ENCODE measurements around the gene CHD1. TPM values are rescaled to one million over a fixed set of nuclear protein-coding genes. Genes with fewer than 3 reads are reported as not detected.

The CHD1 gene
- total and polyA plus RNA-seq, 7 donors = 9.5 to 30.4 (median 13.6) TPM

- DNase-seq = no peak
- no peaks in the 10 kb centered on the region for H3K9me3 ChIP-seq
- no peak for ATAC-seq
- H3K4me3 ChIP-seq = no peak overlapping the region
- no peak for TF ChIP-seq CTCF (IDR thresholded peaks at IDR 0.05)
- H3K4me1 ChIP-seq = peaks cover 4% of the 10 kb centered on the region
- 91 to 93% (median 93%) methylated on average over 2 of the region's 2 CpGs for WGBS, 3 donors
- no peaks in the 10 kb centered on the region for H3K27me3 ChIP-seq (ENCODE audit: insufficient read depth in 3 of 3, low read length in 2 of 3)
- intact Hi-C loops (cut with DNase I) = no loop called here
- no peaks in the 10 kb centered on the region for H3K36me3 ChIP-seq (ENCODE audit: insufficient read depth in 1 of 2, low read depth in 1 of 2)
- H3K27ac ChIP-seq = no peak overlapping the region
Measured at GRCh38 chr5:98975223-98975622, 46.4 kb upstream of the CHD1 start.

DNA sequence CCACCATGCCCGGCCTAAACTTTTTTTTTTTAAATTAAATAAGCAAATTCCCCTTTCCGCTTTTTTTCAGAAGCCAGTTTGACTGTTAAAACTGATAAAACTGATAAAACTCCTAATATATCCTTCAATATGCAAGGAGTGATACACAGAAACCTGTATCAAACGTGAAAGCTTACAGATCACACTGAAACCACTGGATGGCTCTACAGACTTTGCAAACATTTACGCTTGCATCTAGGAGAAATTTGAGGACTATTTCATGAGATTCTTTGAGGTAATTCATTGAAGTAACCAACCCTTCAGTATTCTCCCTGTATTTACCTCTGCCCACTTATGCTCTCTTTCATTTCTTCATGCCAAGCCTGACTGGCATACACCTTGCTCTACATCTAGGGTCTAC is 40.6 kb upstream of the CHD1 start:
- H3K9me3 ChIP-seq = peaks cover 11% of the 10 kb centered on the region
- H3K36me3 ChIP-seq (ENCODE audit: insufficient read depth in 1 of 2, low read depth in 1 of 2) = no peaks in the 10 kb centered on the region
- H3K4me3 ChIP-seq = no peak overlapping the region
- ATAC-seq (no peak), DNase-seq (no peak)
- no peaks in the 10 kb centered on the region for H3K27me3 ChIP-seq (ENCODE audit: insufficient read depth in 3 of 3, low read length in 2 of 3)
- intact Hi-C loops (cut with DNase I) = no loop called here
- H3K27ac ChIP-seq = no peak overlapping the region
- peaks cover 4% of the 10 kb centered on the region for H3K4me1 ChIP-seq
- 91 to 96% (median 93%) methylated on average over 4 of the region's 4 CpGs for WGBS, 3 donors
- no peak for TF ChIP-seq CTCF (IDR thresholded peaks at IDR 0.05)

DNA sequence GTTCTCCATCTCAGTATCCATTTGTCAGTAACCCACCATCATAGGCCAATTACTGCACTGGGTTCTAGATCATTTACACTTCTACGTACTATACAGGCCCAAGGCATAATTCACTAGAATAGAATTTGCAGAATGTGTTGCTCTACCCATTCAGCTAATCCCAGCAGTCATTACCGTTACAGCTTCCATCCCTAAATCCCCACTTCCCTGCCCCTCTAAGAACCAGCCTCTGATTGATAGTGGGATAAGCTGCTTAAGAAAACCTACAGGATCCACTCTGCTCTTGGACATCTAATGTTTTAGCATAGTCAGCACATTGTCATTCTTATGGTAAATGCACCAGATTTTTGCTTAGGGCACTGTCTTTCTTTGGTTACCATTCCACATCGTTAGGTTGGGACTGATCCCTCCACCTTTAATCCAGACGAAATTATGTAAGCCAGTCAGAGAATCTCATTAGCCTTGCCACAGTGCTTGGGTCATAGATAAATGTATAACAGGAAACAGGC is 39.3 kb upstream of the CHD1 start:
- no peak for ATAC-seq
- intact Hi-C loops (cut with DNase I) = no loop called here
- H3K27me3 ChIP-seq (ENCODE audit: insufficient read depth in 3 of 3, low read length in 2 of 3) = no peaks in the 10 kb centered on the region
- H3K4me1 ChIP-seq = no peaks in the 10 kb centered on the region
- H3K36me3 ChIP-seq (ENCODE audit: insufficient read depth in 1 of 2, low read depth in 1 of 2) = no peaks in the 10 kb centered on the region
- 79 to 84% (median 84%) methylated on average over 4 of the region's 4 CpGs for WGBS, 3 donors
- TF ChIP-seq CTCF (IDR thresholded peaks at IDR 0.05) = no peak
- no peak overlapping the region for H3K27ac ChIP-seq
- H3K9me3 ChIP-seq = peaks cover 11% of the 10 kb centered on the region
- no peak for DNase-seq
- H3K4me3 ChIP-seq = no peak overlapping the region

GRCh38 chr5:98965226-98965625 is 36.4 kb upstream of the CHD1 start:
- no peak for DNase-seq
- WGBS, 3 donors = 94 to 97% (median 94%) methylated on average over 4 of the region's 4 CpGs
- intact Hi-C loops (cut with DNase I) = no loop called here

More at GRCh38 chr5:98965226-98965625, 36.4 kb upstream of the CHD1 start:
- peaks cover 11% of the 10 kb centered on the region for H3K9me3 ChIP-seq
- no peaks in the 10 kb centered on the region for H3K27me3 ChIP-seq (ENCODE audit: insufficient read depth in 3 of 3, low read length in 2 of 3)
- no peak overlapping the region for H3K27ac ChIP-seq
- TF ChIP-seq CTCF (IDR thresholded peaks at IDR 0.05) = no peak
- H3K4me3 ChIP-seq = no peak overlapping the region
- no peak for ATAC-seq
- H3K4me1 ChIP-seq = no peaks in the 10 kb centered on the region
- no peaks in the 10 kb centered on the region for H3K36me3 ChIP-seq (ENCODE audit: insufficient read depth in 1 of 2, low read depth in 1 of 2)
